Activated T-cell treated with anti-CD3 and anti-CD28 coated beads, Interleukin-2, amount 50 U/mL, for 72 hours (primary cell): Measurements from ENCODE around the gene UHRF1. TPM values are rescaled to one million over a fixed set of nuclear protein-coding genes. Genes with fewer than 3 reads are reported as not detected.
"Not testable (repeated sequence)": the region's sequence is repeated elsewhere in the genome, so short reads cannot be mapped to it uniquely, and the experiment has no call there.

ENCODE experiments used
- ATAC-seq, 2 donors: fragments of 150-1000 bp; cut with Tn5 transposase; replicated peaks in 1 of 2; 2 replicates each; pipeline ENCODE4 v1.10.0; 2021; ENCODE audit warnings: moderate library complexity in 2 of 2, mild to moderate bottlenecking in 1 of 2
- DNase-seq, 2 donors: peaks; one replicate each; pipeline ENCODE4 v3.0.0; 2021 to 2022; ENCODE audit warnings: mixed read lengths in 1 of 2
- H3K27ac Mint-ChIP-seq: one replicate; pipeline ENCODE4 v1.8.0; 2022; ENCODE audit warnings: mild to moderate bottlenecking, moderate library complexity, mixed read lengths
- H3K27me3 Mint-ChIP-seq: one replicate; pipeline ENCODE4 v1.8.0; 2022; ENCODE audit warnings: low read depth, mixed read lengths
- H3K36me3 Mint-ChIP-seq, 2 donors: one replicate each; pipeline ENCODE4 v1.8.0; 2022; ENCODE audit warnings: mixed read lengths in 2 of 2, mild to moderate bottlenecking in 1 of 2; ENCODE audit not compliant: insufficient read depth in 2 of 2
- H3K4me1 Mint-ChIP-seq: one replicate; pipeline ENCODE4 v1.8.0; 2022; ENCODE audit warnings: low read depth, mixed read lengths
- H3K4me3 Mint-ChIP-seq, 2 donors: one replicate each; pipeline ENCODE4 v1.8.0; 2022; ENCODE audit warnings: mild to moderate bottlenecking in 2 of 2, mixed read lengths in 2 of 2, moderate library complexity in 2 of 2
- H3K9me3 Mint-ChIP-seq, 2 donors: one replicate each; pipeline ENCODE4 v1.8.0; 2022; ENCODE audit warnings: mixed read lengths in 2 of 2
- total RNA-seq, 2 donors: library from RNA; stranded (reverse); gene quantifications; one replicate each; pipeline ENCODE4 v1.2.3, GENCODE V29; 2022

UHRF1 gene
- total RNA-seq, 2 donors from 2014 or later: 76.4 to 110 TPM

DNA sequence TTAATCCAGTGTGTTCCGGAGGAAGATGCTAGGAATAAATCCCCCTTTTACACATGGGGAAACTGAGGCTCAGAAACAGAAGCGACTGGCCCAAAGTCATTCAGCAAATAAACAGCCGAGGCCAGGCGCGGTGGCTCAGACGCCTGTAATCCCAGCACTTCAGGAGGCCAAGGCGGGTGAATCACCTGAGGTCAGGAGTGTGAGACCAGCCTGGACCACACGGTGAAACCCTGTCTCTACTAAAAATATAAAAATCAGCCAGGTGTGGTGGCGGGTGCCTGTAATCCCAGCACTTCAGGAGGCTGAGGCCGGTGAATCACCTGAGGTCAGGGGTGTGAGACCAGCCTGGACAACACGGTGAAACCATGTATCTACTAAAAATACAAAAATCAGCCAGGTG lies 30.3 kb upstream of the UHRF1 start:
- no peak overlapping the region for H3K27ac Mint-ChIP-seq

DNA sequence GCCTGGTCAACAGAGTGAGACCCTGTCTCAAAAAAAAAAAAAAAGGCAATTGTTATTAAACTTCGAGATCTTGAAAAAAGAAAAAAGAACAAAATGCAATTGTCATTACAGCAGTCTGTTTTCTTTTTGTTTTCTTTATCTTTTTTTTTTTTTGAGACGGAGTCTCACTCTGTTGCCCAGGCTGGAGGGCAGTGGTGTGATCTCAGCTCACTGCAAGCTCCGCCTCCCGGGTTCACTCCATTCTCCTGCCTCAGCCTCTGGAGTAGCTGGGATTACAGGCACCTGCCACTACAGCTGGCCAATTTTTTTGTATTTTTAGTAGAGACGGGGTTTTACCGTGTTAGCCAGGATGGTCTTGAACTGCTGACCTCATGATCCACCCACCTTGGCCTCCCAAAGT lies 26.4 kb upstream of the UHRF1 start:
- H3K36me3 Mint-ChIP-seq, H3K4me1 Mint-ChIP-seq, H3K27ac Mint-ChIP-seq, H3K27me3 Mint-ChIP-seq, DNase-seq, ATAC-seq, H3K9me3 Mint-ChIP-seq, H3K4me3 Mint-ChIP-seq: not testable (repeated sequence)

More for the DNA sequence above, 30.3 kb upstream of the UHRF1 start:
- H3K27me3 Mint-ChIP-seq: no peaks in the 10 kb centered on the region
- no peaks in the 10 kb centered on the region for H3K36me3 Mint-ChIP-seq
- H3K4me1 Mint-ChIP-seq: peaks cover 9% of the 10 kb centered on the region
- ATAC-seq (no peak), DNase-seq (no peak)
- H3K9me3 Mint-ChIP-seq: no peaks in the 10 kb centered on the region
- H3K4me3 Mint-ChIP-seq: no peak overlapping the region

DNA sequence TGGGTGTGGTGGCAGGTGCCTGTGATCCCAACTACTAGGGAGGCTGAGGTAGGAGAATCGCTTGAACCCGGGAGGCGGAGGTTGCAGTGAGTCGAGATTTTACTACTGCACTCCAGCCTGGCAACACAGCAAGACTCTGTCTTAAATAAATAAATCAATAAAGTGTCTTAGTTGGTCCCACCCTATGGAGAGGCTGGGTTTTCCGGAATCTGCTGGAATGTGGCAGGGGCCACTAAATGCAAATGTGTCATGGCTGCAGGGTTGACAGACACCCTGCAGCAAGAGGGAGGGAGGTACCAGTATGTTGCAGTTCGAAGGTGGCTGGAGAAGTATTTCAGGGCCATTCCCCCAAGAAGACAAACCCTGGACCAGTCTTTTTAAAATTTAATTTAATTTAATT lies 24.3 kb upstream of the UHRF1 start:
- not testable (repeated sequence) for H3K4me1 Mint-ChIP-seq, DNase-seq, H3K9me3 Mint-ChIP-seq, ATAC-seq, H3K4me3 Mint-ChIP-seq, H3K27me3 Mint-ChIP-seq, H3K36me3 Mint-ChIP-seq, H3K27ac Mint-ChIP-seq

DNA sequence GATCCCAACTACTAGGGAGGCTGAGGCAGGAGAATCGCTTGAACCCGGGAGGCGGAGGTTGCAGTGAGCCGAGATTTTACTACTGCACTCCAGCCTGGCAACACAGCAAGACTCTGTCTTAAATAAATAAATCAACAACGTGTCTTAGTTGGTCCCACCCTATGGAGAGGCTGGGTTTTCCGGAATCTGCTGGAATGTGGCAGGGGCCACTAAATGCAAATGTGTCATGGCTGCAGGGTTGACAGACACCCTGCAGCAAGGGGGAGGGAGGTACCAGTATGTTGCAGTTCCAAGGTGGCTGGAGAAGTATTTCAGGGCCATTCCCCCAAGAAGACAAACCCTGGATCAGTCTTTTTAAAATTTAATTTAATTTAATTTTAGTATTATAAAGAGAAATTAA lies 21.5 kb upstream of the UHRF1 start:
- not testable (repeated sequence) for DNase-seq, ATAC-seq, H3K27ac Mint-ChIP-seq, H3K4me1 Mint-ChIP-seq, H3K27me3 Mint-ChIP-seq, H3K4me3 Mint-ChIP-seq, H3K36me3 Mint-ChIP-seq, H3K9me3 Mint-ChIP-seq

DNA sequence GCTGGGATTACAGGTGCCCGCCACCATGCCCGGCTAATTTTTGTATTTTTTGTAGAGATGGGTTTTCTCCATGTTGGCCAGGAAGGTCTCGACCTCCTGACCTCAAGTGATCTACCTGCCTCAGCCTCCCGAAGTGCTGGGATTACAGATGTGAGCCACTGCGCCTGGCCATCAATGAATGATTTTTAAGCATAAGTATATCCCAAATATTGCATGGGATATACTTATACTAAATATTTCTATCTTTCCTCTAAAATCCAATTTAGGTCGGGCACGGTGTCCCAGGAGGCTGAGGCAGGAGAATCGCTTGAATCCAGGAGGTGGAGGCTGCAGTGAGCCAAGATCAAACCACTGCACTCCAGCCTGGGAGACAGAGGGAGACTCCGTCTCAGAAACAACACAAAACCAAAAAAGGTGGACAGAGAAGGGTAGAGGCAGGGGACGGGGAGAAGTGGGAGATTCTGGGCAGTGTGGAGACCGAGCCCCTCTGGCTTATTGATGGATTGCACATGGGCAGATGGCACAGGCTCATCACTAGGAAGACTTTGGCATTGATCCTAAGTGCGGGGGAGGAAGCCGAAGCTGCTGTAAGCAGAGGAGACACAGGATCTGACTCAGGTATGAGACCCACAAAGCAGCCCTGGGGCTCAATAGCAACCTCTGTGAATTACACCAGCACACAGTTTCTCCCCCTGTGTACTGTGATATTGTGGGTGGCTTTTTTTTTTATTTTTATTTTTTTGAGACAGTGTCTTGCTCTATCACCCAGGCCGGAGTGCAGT lies 20.1 kb upstream of the UHRF1 start:
- H3K9me3 Mint-ChIP-seq: no peaks in the 10 kb centered on the region
- DNase-seq: no peak
- H3K4me1 Mint-ChIP-seq: no peaks in the 10 kb centered on the region
- no peaks in the 10 kb centered on the region for H3K27me3 Mint-ChIP-seq
- H3K36me3 Mint-ChIP-seq: no peaks in the 10 kb centered on the region
- ATAC-seq: no peak
- H3K4me3 Mint-ChIP-seq: no peak overlapping the region
- H3K27ac Mint-ChIP-seq: no peak overlapping the region

DNA sequence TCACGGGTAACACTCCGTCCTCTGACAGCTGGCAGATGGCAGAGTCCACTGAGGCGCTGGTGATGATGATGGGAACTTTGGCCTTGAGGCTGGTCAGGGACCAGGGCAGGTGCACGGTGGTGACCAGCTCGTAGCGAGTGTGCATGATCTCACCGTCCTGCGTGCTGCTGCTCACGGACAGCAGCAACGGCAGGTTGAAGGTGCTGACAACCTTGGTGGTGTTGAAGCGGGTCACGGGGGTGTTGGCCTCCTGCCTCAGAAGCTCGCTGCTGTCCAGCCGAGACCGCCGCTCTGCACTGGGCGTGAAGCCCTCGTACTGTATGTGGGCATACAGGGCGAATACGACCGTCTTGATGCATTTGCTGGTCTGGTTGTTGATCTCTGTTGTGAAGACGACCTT lies 18.2 kb upstream of the UHRF1 start:
- Mint-ChIP-seq H3K4me3 (no peak overlapping the region), H3K9me3 (no peaks in the 10 kb centered on the region), H3K27me3 (no peaks in the 10 kb centered on the region), H3K4me1 (no peaks in the 10 kb centered on the region), H3K27ac (no peak overlapping the region), H3K36me3 (no peaks in the 10 kb centered on the region)
- ATAC-seq (no peak), DNase-seq (no peak)

DNA sequence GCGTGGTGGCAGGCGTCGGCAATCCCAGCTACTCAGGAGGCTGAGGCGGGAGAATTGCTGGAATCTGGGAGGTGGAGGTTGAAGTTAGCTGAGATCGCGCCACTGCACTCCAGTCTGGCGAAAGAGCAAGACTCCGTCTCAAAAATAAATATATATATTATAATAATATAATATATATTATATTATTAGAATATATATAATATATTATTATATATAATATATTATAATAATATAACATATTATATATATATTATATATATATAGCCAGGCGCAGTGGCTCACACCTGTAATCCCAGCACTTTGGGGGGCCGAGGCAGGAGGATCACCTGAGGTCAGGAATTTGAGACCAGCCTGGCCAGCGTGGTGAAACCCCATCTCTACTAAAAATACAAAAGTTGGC lies 16.3 kb upstream of the UHRF1 start:
- not testable (repeated sequence) for H3K9me3 Mint-ChIP-seq, H3K36me3 Mint-ChIP-seq, DNase-seq, H3K27ac Mint-ChIP-seq, H3K27me3 Mint-ChIP-seq, ATAC-seq, H3K4me3 Mint-ChIP-seq, H3K4me1 Mint-ChIP-seq

DNA sequence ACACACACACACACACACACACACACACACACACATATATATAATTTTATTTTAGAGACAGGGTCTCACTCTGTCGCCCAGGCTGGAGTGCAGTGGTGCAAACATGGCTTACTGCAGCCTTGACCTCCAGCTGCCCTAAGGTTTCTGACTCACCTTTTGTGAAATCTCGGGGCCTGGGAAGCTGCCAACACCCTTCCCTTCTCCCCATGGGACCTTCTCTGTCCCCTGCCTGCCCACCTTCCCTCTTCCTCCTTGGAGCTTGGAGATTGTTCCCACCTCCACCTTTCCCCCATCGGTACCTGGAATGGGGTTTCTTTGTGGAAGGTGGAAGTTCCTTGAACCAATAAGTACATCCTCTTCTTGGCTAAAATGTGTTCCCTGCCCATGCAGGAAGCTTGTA lies 12.9 kb upstream of the UHRF1 start:
- no peaks in the 10 kb centered on the region for H3K36me3 Mint-ChIP-seq
- no peak for DNase-seq
- ATAC-seq: no peak
- H3K27me3 Mint-ChIP-seq: no peaks in the 10 kb centered on the region
- H3K27ac Mint-ChIP-seq: no peak overlapping the region
- H3K4me3 Mint-ChIP-seq: no peak overlapping the region
- no peaks in the 10 kb centered on the region for H3K9me3 Mint-ChIP-seq
- no peaks in the 10 kb centered on the region for H3K4me1 Mint-ChIP-seq

DNA sequence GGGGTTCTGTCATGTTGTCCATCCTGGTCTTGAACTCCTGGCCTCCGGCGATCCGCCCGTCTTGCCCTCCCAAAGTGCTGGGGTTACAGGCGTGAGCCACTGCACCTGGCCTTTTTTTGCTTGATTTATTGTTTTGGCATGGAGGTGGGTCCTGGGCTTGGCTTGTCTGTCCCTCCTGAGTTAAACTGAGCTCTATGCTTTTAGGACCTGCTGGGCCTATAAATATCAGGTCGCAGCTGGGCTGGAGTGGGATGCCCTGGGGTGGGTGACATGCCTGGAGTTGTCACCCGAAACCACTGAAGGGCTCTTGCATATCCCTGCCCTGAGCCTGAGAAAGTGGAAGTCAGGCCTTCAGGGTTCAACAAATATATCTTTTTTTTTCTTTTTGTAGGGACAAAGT lies 12.2 kb upstream of the UHRF1 start:
- no peak for ATAC-seq
- DNase-seq: no peak
- Mint-ChIP-seq H3K4me1 (no peaks in the 10 kb centered on the region), H3K9me3 (no peaks in the 10 kb centered on the region), H3K4me3 (no peak overlapping the region), H3K27ac (no peak overlapping the region), H3K27me3 (no peaks in the 10 kb centered on the region), H3K36me3 (no peaks in the 10 kb centered on the region)

DNA sequence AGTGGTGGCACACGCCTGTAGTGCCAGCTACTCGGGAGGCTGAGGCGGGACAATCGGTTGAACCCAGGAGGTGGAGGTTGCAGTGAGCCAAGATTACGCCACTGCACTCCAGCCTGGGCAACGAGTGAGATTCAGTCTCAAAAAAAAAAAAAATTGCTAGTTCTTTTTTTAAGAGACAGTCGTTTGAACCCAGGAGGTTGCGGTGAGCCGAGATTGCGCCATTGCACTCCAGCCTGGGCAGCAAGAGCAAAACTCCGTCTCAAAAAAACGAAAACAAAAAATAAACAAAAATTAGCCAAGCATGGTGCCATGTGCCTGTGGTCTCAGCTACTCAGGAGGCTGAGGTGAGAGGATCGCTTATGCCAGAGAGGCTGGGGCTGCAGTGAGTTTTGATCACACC lies 8.4 kb upstream of the UHRF1 start:
- not testable (repeated sequence) for H3K27ac Mint-ChIP-seq, H3K4me1 Mint-ChIP-seq, H3K4me3 Mint-ChIP-seq, DNase-seq, H3K9me3 Mint-ChIP-seq, ATAC-seq, H3K27me3 Mint-ChIP-seq, H3K36me3 Mint-ChIP-seq

DNA sequence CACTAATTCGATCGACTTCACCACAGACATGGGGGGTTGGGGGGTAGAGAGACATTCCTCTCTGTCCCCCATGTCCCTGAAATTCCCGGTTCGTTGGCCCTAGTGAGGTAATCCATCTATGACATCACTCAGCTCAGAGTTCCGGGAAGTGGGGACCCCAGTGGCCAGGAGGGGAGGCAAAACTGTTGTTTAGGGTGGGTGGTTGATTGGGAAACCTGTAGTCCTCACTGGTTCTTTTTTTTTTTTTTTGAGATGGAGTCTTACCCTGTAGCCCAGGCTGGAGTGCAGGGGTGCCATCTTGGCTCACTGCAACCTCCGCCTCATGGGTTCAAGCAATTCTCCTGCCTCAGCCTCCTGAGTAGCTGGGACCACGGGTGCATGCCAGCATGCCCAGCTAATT lies 6.5 kb upstream of the UHRF1 start, which contains the start of gene ARRDC5:
ARRDC5 (minus strand) TSS at position 101 of the 400 bp plus-strand sequence; CDS start at position 30, 71 bp downstream.
- Mint-ChIP-seq H3K27me3 (no peaks in the 10 kb centered on the region), H3K36me3 (no peaks in the 10 kb centered on the region), H3K4me1 (peaks cover under 1% of the 10 kb centered on the region), H3K27ac (no peak within 1 kb of the TSS), H3K9me3 (no peaks in the 10 kb centered on the region), H3K4me3 (no peak within 1 kb of the TSS)
- DNase-seq: no peak
- no peak for ATAC-seq

DNA sequence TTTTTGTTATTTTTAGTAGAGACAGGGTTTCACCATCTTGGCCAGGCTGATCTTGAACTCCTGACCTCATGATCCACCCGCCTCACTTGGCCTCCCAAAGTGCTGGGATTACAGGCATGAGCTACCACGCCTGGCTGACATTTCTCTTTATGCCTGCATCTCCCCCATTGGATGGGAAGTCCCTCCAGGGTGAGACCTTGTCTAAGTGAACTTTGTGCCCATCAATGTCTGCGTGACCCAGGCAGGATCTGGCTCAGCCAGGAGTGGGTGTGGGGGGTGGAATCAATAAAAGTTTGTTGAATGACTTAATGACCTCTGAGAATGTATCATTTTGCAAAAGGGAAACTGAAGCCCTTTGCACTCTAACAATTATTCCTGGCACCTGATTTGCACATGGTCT lies 4.8 kb upstream of the UHRF1 start:
- Mint-ChIP-seq H3K9me3 (no peaks in the 10 kb centered on the region), H3K27me3 (no peaks in the 10 kb centered on the region), H3K27ac (no peak overlapping the region), H3K4me3 (no peak overlapping the region), H3K36me3 (no peaks in the 10 kb centered on the region), H3K4me1 (peaks cover 11% of the 10 kb centered on the region)
- no peak for DNase-seq
- ATAC-seq: no peak

DNA sequence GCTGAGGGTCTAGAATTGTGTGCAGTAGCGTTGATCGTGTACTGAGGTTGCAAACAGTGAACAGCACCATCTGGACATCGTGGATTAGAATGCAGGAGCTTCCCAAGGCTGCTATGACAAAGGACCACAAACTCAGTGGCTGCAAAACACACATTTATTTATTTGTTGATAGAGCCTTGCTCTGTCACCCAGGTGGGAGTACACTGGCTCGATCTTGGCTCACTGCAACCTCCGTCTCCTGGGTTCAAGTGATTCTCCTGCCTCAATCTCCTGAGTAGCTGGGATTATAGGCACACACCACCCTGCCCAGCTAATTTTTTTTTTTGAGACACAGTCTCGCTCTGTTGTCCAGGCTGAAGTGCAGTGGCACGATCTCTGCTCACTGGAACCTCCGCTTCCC lies 2.3 kb upstream of the UHRF1 start:
- Mint-ChIP-seq H3K4me1 (peaks cover 26% of the 10 kb centered on the region), H3K4me3 (no peak overlapping the region), H3K9me3 (no peaks in the 10 kb centered on the region), H3K36me3 (peaks cover 0 to 8% of the 10 kb centered on the region in 2 donors), H3K27ac (no peak overlapping the region), H3K27me3 (no peaks in the 10 kb centered on the region)
- ATAC-seq (no peak), DNase-seq (no peak)

DNA sequence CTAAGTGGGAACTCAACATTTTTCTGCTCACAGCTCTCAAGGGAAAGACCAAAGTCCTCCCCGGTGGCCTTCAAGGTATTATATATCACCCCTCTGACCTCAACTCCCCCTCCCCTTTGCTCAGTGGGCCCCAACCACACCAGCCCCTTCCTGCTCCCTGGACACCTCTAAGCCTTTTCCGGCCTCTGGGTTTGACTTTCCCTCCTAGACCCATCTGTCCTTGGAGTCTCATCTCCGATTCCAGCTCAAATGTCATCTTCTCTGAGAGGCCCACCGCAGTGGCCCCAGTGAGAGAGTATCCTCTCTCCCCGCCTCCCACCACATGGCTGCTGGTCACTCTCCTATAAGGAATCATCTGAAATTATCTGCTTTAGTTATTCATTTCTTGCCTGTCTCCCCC lies 941 bp upstream of the UHRF1 start:
- H3K36me3 Mint-ChIP-seq: peaks cover 0 to 12% of the 10 kb centered on the region in 2 donors
- peaks cover 40% of the 10 kb centered on the region for H3K4me1 Mint-ChIP-seq
- no peak overlapping the region for H3K27ac Mint-ChIP-seq
- no peaks in the 10 kb centered on the region for H3K9me3 Mint-ChIP-seq
- peak overlapping the region; percentile 69 to 76 for H3K4me3 Mint-ChIP-seq
- ATAC-seq (no peak), DNase-seq (no peak)
- H3K27me3 Mint-ChIP-seq: no peaks in the 10 kb centered on the region
